CD4-positive, alpha-beta memory T cell (primary cell): Measurements from ENCODE around the gene DHX29. TPM values are rescaled to one million over a fixed set of nuclear protein-coding genes. Genes with fewer than 3 reads are reported as not detected.

Source experiments
- polyA plus RNA-seq, 2 donors: library from polyadenylated mRNA; unstranded; fragments of 300-500 nt; fragmentation: Illumina TruSeq; gene quantifications; one replicate each; pipeline ENCODE4 v1.2.3, GENCODE V29; 2021
- total RNA-seq, 2 experiments: library from RNA; stranded (reverse); gene quantifications; one replicate each; pipeline ENCODE4 v1.2.3, GENCODE V29; 2021

Gene DHX29
- total and polyA plus RNA-seq, 4 experiments from 2014 or later = 11.6 to 22.5 (median 19.8) TPM

Other genes starting within 250 kb of the DHX29 start
- gene GZMA, start 205.0 kb downstream of the DHX29 start, total RNA-seq = 10 to 100 TPM; 25.0 to 28.2 TPM
- gene GZMA, start 205.0 kb downstream of the DHX29 start, polyA plus RNA-seq = 100 to 1,000 TPM; 199 to 230 TPM
- not detected for gene GPX8, start 147.5 kb downstream of the DHX29 start, total RNA-seq
- gene GPX8, start 147.5 kb downstream of the DHX29 start, polyA plus RNA-seq = not detected
- gene CDC20B, start 134.5 kb downstream of the DHX29 start, total RNA-seq = not detected
- not detected for gene CDC20B, start 134.5 kb downstream of the DHX29 start, polyA plus RNA-seq
- not detected for gene MCIDAS, start 80.4 kb downstream of the DHX29 start, total RNA-seq
- not detected for gene MCIDAS, start 80.4 kb downstream of the DHX29 start, polyA plus RNA-seq
- not detected for gene CCNO, start 74.1 kb downstream of the DHX29 start, total RNA-seq
- not detected for gene CCNO, start 74.1 kb downstream of the DHX29 start, polyA plus RNA-seq
- 10 to 100 TPM; 73.3 to 82.2 TPM for gene MTREX, start 295 bp upstream of the DHX29 start, total RNA-seq
- gene MTREX, start 295 bp upstream of the DHX29 start, polyA plus RNA-seq = 10 to 100 TPM; 28.8 to 37.4 TPM
- gene PLPP1, start 227.3 kb upstream of the DHX29 start, total RNA-seq = 1 to 10 TPM; 6.1 to 6.8 TPM
- gene PLPP1, start 227.3 kb upstream of the DHX29 start, polyA plus RNA-seq = 10 to 100 TPM; 10.3 to 12.4 TPM